HG03135 (cell line): ENCODE data around the gene L3HYPDH.

ENCODE experiments used
- ATAC-seq: cut with Tn5 transposase; IDR thresholded peaks from one replicate; pipeline ENCODE4 v1.9.1; 2021; ENCODE audit warnings: mild to moderate bottlenecking, moderate library complexity; ENCODE audit not compliant: unreplicated experiment

The L3HYPDH gene

DNA sequence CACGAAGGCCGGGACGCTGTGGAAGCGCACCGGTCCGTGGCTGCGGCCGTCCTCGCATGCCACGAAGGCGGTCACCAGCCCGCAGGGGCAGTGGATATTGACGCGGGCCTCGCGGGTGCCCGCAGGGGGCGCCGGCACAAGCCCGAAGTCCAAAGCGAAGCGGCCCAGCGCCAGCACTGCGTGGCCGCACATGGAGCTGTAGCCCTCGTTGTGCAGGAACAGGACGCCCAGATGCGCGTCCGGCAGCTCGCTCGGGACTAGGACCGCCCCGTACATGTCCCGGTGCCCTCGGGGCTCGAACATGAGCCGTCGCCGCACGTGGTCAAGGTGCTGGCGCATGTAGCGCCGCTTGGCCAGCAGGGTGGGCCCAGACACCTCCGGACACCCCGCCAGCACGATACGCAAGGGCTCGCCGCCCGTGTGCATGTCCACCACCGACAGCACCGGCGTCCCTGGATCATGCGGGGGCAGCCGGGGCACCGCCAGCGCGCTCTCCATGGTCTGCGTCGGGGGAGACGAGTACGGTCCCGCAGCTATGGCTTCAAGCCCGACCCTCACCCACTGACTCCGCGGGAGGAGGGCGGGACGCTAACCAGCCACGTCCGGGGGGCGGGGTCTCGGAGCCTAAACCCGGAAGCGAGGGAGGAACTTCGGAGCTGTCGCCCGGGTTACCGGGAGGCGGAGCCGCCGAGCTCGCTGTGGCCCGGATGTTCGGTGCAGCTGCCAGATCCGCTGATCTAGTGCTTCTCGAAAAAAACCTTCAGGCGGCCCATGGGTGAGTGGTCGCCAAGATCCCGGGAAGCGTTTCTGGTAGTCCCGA, at the start of gene L3HYPDH, which contains the start of gene JKAMP:
Gene L3HYPDH, minus strand, starts transcription at position 590 of the 820 bp plus-strand sequence. Its CDS starts 92 bp downstream, at position 498.
Gene JKAMP, plus strand, starts transcription at position 699 of the 820 bp plus-strand sequence. Its CDS starts 73 bp downstream, at position 772.
- peak; percentile 90 for ATAC-seq

DNA sequence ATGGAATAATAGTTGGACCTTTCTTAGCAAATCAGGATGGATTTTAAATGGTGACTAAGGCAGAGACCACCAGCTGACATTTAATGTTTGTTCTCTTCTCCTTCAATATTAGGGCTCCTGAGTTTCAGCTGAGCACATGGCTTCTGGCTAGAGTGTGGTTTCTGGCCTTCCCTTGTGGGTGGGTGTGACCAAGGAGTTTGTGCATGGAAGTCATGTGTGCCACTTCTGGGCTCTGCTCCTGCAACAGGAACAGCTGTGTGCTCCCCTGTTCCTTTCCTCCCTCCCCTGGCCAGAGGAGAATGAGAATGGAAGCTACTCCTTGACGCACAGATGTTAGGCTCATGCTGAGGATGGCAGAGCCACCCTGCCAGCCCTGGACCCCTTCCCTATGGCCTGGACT, 48.2 kb upstream of the L3HYPDH start:
- ATAC-seq, result no peak

DNA sequence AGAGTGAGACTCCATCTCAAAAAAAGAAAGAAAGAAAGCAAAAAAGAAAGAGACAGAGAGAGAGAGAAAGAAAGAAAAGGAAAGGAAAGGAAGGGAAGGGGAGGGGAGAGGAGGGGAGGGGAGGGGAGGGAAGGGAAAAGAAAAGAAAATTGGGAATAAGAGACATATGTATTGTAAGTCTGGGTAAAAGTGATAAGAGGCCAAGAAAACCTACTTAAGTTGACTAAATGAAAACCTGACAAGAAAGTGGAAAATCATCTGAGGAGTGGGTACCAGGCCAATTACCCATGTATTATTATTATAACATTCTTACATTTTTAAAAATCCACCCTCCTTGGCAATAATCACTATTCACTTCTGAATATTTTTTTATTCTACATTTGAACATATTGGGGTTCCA, 46.1 kb upstream of the L3HYPDH start:
- no peak for ATAC-seq

DNA sequence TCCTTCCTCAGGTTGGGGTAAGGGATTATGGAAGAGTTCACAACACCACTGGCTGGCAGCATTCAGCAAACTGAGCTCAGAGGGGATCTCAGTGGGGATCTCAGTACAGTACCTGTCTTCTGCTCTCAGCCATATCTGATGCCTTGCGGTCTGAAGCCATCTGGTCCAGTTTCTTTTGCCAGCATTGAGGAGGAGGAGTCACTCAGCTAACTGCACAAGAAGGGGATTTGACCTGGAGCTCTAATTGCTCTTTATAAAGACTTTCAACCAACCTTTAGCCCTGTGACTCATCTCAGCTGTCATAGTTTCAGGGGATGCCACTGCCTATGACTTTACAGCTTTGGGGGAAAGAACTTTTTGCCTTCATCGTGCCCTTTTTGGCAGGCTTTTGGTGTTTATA, 45.0 kb upstream of the L3HYPDH start:
- no peak for ATAC-seq

DNA sequence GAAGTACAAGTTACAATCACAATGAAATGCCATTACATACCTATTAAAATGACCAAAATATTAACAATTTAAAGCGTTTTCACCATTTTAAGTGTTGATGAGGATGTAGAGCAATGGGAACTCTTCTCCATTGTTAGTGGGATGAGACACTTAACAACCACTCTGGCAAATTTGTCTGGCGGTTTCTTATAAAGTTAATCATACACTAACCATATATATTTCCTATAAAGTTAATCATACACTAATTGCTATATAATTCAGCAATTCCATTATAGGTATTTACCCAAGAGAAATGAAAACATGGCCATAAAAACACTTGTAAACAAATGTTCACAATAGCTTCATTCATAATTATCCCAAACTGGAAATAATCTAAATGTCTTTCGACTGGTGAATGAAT, 36.0 kb upstream of the L3HYPDH start:
- ATAC-seq, result no peak

- ATAC-seq, result no peak
Measured at GRCh38 chr14:59511916-59512575, 27.8 kb upstream of the L3HYPDH start.

- no peak for ATAC-seq
Measured at GRCh38 chr14:59510966-59511365, 26.8 kb upstream of the L3HYPDH start.

- no peak for ATAC-seq
Measured at GRCh38 chr14:59510001-59510400, 25.8 kb upstream of the L3HYPDH start.

DNA sequence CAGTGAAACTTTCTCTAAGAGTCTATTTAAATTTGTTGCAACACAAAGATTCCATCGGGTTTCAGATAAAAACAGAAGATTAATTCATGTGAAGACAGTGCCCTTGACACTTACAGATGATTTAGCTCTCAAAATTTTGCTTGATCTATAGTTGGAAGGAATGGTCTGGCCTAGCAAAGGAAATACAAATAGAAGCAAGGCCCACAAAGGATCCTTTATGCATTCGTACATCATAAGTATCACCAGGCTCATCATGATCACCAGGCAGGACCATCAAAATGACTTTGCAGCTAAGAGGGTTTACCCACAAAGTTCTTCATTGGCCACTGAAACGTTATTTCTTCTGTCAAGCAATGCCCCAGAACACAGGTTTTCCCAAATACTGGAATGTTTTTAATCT, 24.9 kb upstream of the L3HYPDH start:
- no peak for ATAC-seq

DNA sequence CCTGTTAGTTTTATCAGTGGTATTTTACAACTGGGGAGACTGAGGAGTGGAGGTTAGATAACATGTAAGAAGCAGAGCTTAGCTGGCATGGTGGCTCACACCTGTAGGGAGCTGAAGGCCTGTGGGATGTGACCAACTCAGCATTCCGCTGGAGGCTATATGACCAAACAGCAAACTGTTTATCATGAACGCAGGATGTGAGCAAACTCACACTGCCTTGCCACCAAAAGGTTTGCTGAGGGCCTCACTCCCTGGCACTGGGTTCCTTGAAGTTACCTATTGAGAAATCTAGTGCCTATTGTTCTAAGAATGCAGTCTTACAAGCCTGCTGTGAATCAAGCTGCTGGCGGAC, 23.5 kb upstream of the L3HYPDH start:
- ATAC-seq, result no peak

GRCh38 chr14:59507063-59507751, 23.0 kb upstream of the L3HYPDH start:
- peak; percentile 64 for ATAC-seq

DNA sequence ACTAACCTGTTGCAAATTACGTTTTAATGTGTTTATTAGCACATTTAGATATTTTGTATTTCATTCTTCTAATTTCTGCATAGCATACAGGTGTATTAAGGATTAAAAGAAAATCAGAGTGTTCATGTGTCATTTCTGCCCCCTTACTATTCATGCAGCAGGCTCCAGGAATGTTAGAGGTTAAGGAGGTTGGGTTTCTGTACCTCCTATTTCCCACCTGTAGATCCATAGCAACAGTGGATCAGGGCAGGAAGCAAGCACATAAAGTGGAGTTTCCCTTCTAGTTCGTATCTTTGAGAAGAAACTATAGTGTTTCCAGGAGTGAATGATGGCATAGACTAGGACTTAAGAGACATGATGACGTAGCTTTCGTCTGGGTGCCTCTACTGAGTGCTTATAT, 19.0 kb upstream of the L3HYPDH start:
- no peak for ATAC-seq

DNA sequence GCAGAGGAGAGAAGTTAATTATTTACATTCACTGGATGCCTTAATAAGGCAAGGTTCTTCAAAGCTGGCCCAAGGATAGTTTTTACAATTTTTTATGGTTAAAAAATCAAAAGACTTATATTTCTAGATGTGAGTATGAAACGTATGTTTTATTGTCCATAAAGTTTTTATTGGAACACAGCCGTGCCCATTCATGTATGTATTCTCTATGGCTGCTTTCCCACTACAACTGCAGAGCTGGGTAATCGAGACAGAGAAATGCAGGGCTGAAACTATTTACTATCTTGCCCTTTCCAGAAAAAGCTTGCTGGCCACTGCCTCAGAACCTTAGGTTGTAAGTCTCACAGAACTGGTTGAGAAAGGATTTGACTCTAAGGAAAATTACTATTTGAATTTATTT, 16.5 kb upstream of the L3HYPDH start:
- ATAC-seq, result no peak

DNA sequence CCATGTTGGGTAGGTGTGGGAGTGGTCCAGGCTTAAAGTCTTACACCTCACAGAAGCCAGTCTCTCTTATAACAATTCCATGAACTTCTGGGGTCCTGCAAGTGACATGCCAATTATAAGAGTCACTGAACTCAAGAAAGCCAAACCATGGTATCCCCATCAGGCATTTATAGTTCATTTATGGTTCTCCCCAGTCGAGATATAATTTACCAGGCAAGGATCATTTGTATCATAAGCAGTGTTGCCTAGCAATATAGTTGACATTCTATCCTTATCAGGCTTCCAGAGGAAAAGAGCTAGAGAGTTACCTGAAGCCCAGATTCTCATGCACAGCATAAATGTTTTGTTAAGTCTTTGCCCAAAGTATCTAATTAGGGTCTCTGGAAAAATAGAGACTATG, 8.2 kb upstream of the L3HYPDH start:
- ATAC-seq, result no peak

- no peak for ATAC-seq
Measured at GRCh38 chr14:59490756-59491155, 6.5 kb upstream of the L3HYPDH start.

DNA sequence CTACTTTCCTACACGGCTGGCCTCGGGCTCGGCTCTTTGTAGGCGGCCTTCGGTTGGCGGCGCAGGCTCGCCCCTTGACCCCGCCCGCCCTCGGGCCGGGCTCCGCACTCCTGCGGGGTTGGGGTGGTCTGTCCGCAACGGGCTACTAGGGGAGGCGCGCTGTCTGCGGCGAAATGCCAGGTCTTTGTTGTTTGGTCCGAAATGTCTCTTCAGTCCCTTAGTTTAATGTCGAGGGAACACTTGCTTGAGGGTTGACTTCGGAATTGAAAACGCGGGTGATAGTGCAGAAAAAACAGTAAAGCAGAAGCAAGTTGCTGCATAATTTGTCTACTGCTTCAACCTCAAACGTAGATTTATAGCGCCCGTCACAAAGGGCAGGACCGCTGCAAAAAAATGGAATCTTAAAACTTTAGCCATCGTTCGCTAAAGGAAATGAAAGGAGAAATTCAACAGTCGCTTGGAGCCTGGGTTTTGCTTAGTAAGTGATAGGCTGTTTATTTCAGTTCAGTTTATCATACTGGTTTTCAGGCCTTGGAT, 499 bp upstream of the L3HYPDH start:
- peak; percentile 44 for ATAC-seq

GRCh38 chr14:59483363-59483762, 845 bp downstream of the L3HYPDH start:
- ATAC-seq, result no peak

- no peak for ATAC-seq
Measured at GRCh38 chr14:59482541-59483331, 1.5 kb downstream of the L3HYPDH start.

- no peak for ATAC-seq
Measured at GRCh38 chr14:59481871-59482540, 2.2 kb downstream of the L3HYPDH start.

- no peak for ATAC-seq
Measured at GRCh38 chr14:59481407-59481806, 2.8 kb downstream of the L3HYPDH start.
